AG09319 (cell line): ENCODE results near the gene ONECUT3.

Source experiments
- DNase-seq: peaks from one replicate; pipeline ENCODE4 v3.0.0-alpha.2; 2010; ENCODE audit warnings: low read depth; ENCODE audit errors: extremely low read depth
- CTCF ChIP-seq: IDR thresholded peaks from 2 replicates; pipeline ENCODE4 v1.5.1; 2011; ENCODE audit warnings: low read depth, mild to moderate bottlenecking, inconsistent platforms, low read length, moderate library complexity

Gene ONECUT3

GRCh38 chr19:1728816-1729567 is 24.3 kb upstream of the ONECUT3 start:
- DNase-seq, result no peak
- TF ChIP-seq CTCF, result no peak

GRCh38 chr19:1729568-1729925 is 23.8 kb upstream of the ONECUT3 start:
- TF ChIP-seq CTCF, result no peak
- DNase-seq, result no peak

- no peak for DNase-seq
- TF ChIP-seq CTCF, result no peak
Measured at GRCh38 chr19:1730157-1730556, 23.1 kb upstream of the ONECUT3 start.

- DNase-seq, result no peak
- TF ChIP-seq CTCF, result no peak
Measured at GRCh38 chr19:1734321-1734966, 18.9 kb upstream of the ONECUT3 start.

GRCh38 chr19:1736280-1736679 is 17.0 kb upstream of the ONECUT3 start:
- no peak for TF ChIP-seq CTCF
- no peak for DNase-seq

- no peak for DNase-seq
- TF ChIP-seq CTCF, result no peak
Measured at GRCh38 chr19:1736927-1737326, 16.4 kb upstream of the ONECUT3 start.

- TF ChIP-seq CTCF, result no peak
- no peak for DNase-seq
Measured at GRCh38 chr19:1739960-1740629, 13.2 kb upstream of the ONECUT3 start.
